COLO668 (cell line): ENCODE measurements around the gene SMPX.

Experiments used
- DNase-seq: peaks from one replicate; lab custom pipeline; 2025; ENCODE audit not compliant: unreplicated experiment; lab: John Stamatoyannopoulos, UW

The SMPX gene

GRCh38 chrX:21658152-21658737 lies 99.7 kb downstream of the SMPX start, which contains the start of gene KLHL34:
TSS of gene KLHL34 (minus strand) at chrX:21658330. CDS start at chrX:21657788, 542 bp downstream.
- peak; percentile 62 for DNase-seq

DNA sequence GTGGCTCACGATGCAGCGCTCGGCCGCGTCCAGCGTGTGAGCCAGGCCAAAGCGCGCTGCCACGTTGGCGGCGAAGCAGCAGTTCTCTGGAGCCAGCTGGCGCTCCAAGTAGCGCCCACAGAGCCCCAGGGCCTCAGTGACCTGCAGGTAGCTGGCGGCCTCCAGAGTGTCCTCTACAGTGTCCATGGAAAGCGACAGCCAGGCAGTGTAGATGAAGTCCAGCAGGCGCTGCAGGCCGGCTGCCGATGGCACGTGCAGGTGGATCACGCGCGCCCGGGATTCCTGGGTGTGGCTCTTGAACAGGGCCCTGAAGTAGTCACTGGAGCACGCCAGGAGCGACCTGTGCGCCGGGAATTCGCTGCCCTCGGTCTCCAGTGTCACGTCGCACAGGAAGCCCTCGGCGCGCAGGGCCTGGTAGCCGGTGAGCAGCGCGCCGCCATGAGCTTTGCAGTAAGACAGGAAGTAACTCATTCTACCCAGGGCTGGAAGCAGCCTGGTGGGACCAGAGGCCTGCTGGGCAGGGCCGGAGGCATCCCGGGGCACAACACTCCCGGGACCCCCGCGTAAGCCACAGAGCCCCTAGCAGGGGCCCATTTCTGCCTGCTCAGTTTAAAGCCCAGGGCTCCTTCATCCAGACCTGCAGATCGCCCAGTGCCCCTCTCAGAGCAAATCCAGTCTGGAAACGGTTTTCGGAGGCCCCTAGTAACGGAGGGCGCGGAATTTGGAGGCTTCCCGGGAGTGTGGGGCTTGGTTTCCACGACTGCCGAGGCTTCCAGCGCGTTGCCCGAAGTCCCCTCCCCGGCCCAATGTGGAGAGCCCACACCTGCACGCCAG lies 100.4 kb downstream of the SMPX start:
- no peak for DNase-seq

- DNase-seq = peak; percentile 42
Observed at GRCh38 chrX:21656587-21657317, 101.2 kb downstream of the SMPX start.
